Esophagus squamous epithelium (tissue), 5 donors: ENCODE data around the gene FAM222B. TPM values are rescaled to one million over a fixed set of nuclear protein-coding genes. Genes with fewer than 3 reads are reported as not detected.
A peak's percentile ranks its signal among the peaks of the same experiment; 100 is the strongest.

Experiments
- DNase-seq: peaks from one replicate; lab custom pipeline; 2025; lab: John Stamatoyannopoulos, UW
- H3K27ac ChIP-seq, 4 donors: fragments of 200-600 bp; sonication (generic); one replicate each; pipeline ENCODE4 v1.5.1; 2016 to 2019; ENCODE audit warnings: mild to moderate bottlenecking in 1 of 4
- H3K27me3 ChIP-seq, 4 donors: fragments of 200-600 bp; sonication (generic); 1 replicate in 3 of 4; 2 replicates in 1 of 4; pipeline versions ENCODE4 v1.5.1 to v1.6.0; 2017 to 2021; ENCODE audit warnings: antibody characterized with exemption in 1 of 4
- H3K36me3 ChIP-seq, 3 donors: fragments of 200-600 bp; sonication (generic); one replicate each; pipeline ENCODE4 v1.5.1; 2016 to 2019
- H3K4me1 ChIP-seq, 3 donors: fragments of 200-600 bp; sonication (generic); one replicate each; pipeline ENCODE4 v1.5.1; 2017 to 2019
- H3K4me3 ChIP-seq, 4 donors: fragments of 200-600 bp; sonication (generic); 1 replicate in 3 of 4; 2 replicates in 1 of 4; pipeline ENCODE4 v1.5.1; 2016 to 2019; ENCODE audit warnings: mild to moderate bottlenecking in 2 of 4, moderate library complexity in 1 of 4
- H3K9me3 ChIP-seq, 3 donors: fragments of 200-600 bp; sonication (generic); one replicate each; pipeline ENCODE4 v1.5.1; 2016 to 2019
- POLR2A ChIP-seq, 4 donors: fragments of 450-650 bp; IDR thresholded peaks; one replicate each; pipeline ENCODE4 v1.6.1; 2017; ENCODE audit warnings: antibody characterized with exemption in 4 of 4, mild to moderate bottlenecking in 4 of 4, moderate library complexity in 3 of 4
- WGBS, 2 donors: methylation state at CpG; one replicate each; pipeline ENCODE4 v1.1.5; 2018; 5-methylcytosine and 5-hydroxymethylcytosine counted together
- intact Hi-C: fragments of 100-400 bp; cut with DNase I; formaldehyde crosslinking; loops from one replicate; pipeline ENCODE4 v1.15.0; 2022
- total RNA-seq, 4 donors: library from RNA; depleted of rRNA; stranded (reverse); fragments of >200 nt; gene quantifications; one replicate each; pipeline ENCODE4 v1.1.0, GENCODE V29; 2016
- TF ChIP-seq, protein P1 (sequence below), 6 experiments: fragments of 450-650 bp in 4 of 6; fragments of 200-600 bp in 2 of 6; sonication (generic) in 2 of 6; IDR thresholded peaks; one replicate each; pipeline ENCODE4 v1.5.1; 2016 to 2019; ENCODE audit warnings: antibody characterized with exemption in 6 of 6, mild to moderate bottlenecking in 4 of 6, moderate library complexity in 4 of 6
- donor health status: DM: yes; HTN: yes; CAD: no.

The FAM222B gene
- total RNA-seq, 4 donors from 2014 or later, result 8.0 to 16.4 (median 11.2) TPM

DNA sequence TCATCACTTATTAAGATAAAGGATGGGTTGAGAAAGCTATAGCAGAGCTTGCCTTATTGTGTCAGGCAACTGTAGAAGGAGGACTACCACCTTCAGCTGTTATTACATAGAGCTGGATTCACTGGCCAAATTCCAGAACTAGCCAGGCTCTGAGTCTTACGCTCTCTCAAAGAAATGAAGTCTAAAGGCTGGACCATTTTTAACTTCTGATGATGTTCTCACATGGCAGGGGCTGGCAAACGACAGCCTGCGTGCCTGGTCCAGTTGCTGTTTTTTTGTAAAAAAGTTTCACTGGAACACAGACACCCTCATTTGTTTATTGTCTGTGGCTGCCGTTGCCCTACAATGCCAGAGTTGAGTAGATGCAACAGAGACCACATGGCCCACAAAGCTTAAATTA, 77.6 kb downstream of the FAM222B start:
- no peaks in the 10 kb centered on the region for H3K9me3 ChIP-seq
- intact Hi-C loops, result loop anchor here (10.0 kb wide), 2 partner anchors 80 to 150 kb away; partner anchors contain the start of gene FAM222B

DNA sequence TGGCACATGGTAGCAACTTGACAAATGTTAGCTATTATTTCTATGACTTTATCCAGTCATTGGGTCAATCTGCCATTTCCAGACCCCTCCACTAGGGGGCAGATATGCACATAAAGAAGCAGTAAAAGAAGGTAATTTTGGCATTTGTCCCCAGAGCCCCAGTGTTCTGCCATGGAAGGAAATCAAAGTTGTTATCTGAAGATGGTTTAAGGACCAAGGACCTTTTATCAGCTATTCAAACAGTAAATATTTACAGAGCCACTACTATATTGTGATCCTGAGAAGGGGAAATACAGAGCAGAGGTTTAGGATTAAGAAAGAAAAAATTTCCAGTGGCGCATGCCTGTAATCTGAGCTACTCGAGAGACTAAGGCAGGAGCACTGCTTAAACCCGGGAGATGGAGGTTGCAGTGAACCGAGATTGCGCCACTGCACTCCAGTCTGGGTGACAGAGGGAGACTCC, 78.8 kb downstream of the FAM222B start:
- Histone ChIP-seq H3K9me3 (no peaks in the 10 kb centered on the region), H3K27ac (no peak overlapping the region), H3K27me3 (no peaks in the 10 kb centered on the region), H3K4me1 (peaks cover 5 to 25% (median 7%) of the 10 kb centered on the region in 3 donors), H3K36me3 (peaks cover 3 to 69% (median 11%) of the 10 kb centered on the region in 3 donors), H3K4me3 (no peak overlapping the region)
- intact Hi-C loops, result loop anchor here (10.0 kb wide), 2 partner anchors 81 to 151 kb away; partner anchors contain the start of gene FAM222B
- no peak for TF ChIP-seq POLR2A (IDR thresholded peaks at IDR 0.05)
- TF ChIP-seq, protein P1, sequence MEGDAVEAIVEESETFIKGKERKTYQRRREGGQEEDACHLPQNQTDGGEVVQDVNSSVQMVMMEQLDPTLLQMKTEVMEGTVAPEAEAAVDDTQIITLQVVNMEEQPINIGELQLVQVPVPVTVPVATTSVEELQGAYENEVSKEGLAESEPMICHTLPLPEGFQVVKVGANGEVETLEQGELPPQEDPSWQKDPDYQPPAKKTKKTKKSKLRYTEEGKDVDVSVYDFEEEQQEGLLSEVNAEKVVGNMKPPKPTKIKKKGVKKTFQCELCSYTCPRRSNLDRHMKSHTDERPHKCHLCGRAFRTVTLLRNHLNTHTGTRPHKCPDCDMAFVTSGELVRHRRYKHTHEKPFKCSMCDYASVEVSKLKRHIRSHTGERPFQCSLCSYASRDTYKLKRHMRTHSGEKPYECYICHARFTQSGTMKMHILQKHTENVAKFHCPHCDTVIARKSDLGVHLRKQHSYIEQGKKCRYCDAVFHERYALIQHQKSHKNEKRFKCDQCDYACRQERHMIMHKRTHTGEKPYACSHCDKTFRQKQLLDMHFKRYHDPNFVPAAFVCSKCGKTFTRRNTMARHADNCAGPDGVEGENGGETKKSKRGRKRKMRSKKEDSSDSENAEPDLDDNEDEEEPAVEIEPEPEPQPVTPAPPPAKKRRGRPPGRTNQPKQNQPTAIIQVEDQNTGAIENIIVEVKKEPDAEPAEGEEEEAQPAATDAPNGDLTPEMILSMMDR (IDR thresholded peaks at IDR 0.05), result peak; percentile 76 to 95 (median 88)
- 60 to 79% methylated on average over 5 of the region's 5 CpGs for WGBS, 2 donors
- DNase-seq, result no peak

More for the DNA sequence above, 77.6 kb downstream of the FAM222B start:
- no peak overlapping the region for H3K4me3 ChIP-seq
- H3K27me3 ChIP-seq, result no peaks in the 10 kb centered on the region
- H3K27ac ChIP-seq, result no peak overlapping the region
- peaks cover 5 to 25% (median 7%) of the 10 kb centered on the region in 3 donors for H3K4me1 ChIP-seq
- no peak for DNase-seq
- no peak for TF ChIP-seq POLR2A (IDR thresholded peaks at IDR 0.05)
- TF ChIP-seq, protein P1 (IDR thresholded peaks at IDR 0.05), result no peak
- peaks cover 0 to 57% (median 5%) of the 10 kb centered on the region in 3 donors for H3K36me3 ChIP-seq
- 70 to 84% methylated on average over 4 of the region's 4 CpGs for WGBS, 2 donors

DNA sequence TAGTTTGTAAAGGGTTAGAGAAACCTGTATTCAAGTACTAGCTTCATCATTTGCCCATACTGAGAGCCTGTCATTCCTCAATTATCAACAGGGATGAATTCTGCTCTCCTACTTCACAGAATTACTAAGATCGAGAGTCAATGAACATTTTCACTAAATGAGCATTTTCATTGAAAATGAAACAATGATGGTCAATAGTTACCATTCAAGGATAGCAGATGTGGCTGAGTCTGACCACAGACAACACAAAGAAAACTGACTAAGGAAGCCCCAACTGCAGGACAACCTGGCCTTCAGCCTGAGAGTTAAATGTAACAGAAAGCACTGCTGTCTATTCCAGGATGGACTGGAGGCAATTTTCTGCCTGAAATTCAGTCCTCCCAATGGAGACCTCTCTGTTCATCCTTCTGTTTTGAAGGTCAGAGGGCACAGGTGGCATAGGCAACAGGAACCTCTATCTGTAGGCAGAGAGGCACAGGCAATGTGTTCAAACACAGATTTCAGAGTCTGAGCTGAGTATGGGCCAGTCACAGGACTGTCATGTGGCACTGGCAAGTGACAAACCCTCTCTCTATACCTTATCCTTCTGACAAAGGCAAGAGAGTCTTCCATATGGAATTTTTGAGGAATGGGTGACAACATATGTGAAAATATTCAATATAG, 79.3 kb downstream of the FAM222B start:
- no peak for TF ChIP-seq POLR2A (IDR thresholded peaks at IDR 0.05)
- TF ChIP-seq, protein P1 (IDR thresholded peaks at IDR 0.05), result no peak
- Histone ChIP-seq H3K4me3 (no peak overlapping the region), H3K4me1 (peaks cover 5 to 25% (median 7%) of the 10 kb centered on the region in 3 donors), H3K27me3 (no peaks in the 10 kb centered on the region), H3K36me3 (peaks cover 8 to 75% (median 16%) of the 10 kb centered on the region in 3 donors), H3K27ac (no peak overlapping the region), H3K9me3 (no peaks in the 10 kb centered on the region)
- intact Hi-C loops, result loop anchor here (10.0 kb wide), 2 partner anchors 82 to 152 kb away; partner anchors contain the start of gene FAM222B
- DNase-seq, result no peak
- WGBS, 2 donors, result 85 to 94% methylated on average over 1 of the region's 1 CpG

DNA sequence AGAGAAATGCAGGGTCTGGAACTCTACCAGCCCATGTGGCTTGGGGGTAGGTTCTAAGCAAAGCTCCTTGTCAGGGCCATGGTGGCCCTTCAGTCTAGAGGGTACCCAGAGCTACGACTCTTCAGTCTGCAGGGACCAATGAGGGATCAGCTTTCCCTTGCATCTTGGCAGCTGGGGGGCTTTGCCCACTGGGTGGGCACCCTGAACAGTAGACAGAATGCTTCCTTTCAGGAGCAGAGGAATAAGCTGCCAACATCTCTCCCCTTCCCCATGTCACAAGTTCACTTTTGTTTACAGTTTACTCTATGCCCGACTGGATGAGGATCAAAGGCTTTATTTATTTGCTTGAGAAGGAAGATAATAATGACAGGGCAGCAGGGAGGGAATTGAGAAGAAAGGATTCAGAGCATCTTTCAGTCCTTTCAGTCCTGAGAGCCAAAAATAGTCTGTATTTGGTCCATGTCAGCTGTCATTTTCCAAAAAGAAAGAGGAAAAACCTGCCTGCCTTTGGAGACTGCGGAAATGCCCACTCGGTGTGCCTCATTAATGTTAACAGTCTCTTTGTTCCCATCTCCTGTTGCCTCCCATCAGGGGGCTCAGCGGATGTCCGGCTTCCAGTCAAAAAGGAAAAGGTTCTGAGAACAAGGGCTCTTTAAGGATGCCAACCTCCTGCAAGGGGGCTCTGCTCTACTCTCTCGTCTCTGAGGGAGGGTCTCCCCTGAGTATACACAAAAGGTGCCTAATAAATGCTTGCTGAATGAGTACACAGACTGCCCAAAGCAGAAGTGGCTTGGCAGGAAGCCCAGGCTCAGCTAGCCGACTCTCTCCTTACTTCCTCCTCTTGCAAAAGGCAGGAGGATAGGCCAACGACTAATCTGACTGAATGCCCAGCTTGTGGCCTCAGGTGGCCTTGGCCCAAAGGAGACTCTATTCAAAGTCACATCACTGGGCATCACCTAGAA, 81.7 kb downstream of the FAM222B start:
- H3K27ac ChIP-seq, result peak overlapping the region in 1 of 4 donors; percentile 39
- H3K4me1 ChIP-seq, result peaks cover 5 to 37% (median 7%) of the 10 kb centered on the region in 3 donors
- no peaks in the 10 kb centered on the region for H3K9me3 ChIP-seq
- DNase-seq, result no peak
- peaks cover 9 to 67% (median 13%) of the 10 kb centered on the region in 3 donors for H3K36me3 ChIP-seq
- H3K27me3 ChIP-seq, result no peaks in the 10 kb centered on the region
- TF ChIP-seq, protein P1 (IDR thresholded peaks at IDR 0.05), result no peak
- TF ChIP-seq POLR2A (IDR thresholded peaks at IDR 0.05), result no peak
- intact Hi-C loops, result loop anchor here (10.0 kb wide), 2 partner anchors 84 to 154 kb away; partner anchors contain the start of gene FAM222B
- H3K4me3 ChIP-seq, result no peak overlapping the region
- WGBS, 2 donors, result 40 to 46% methylated on average over 8 to 9 of the region's 9 CpGs
